Bronchial epithelial cell (primary cell): ENCODE measurements around the gene SPTLC1. TPM values are rescaled to one million over a fixed set of nuclear protein-coding genes. Genes with fewer than 3 reads are reported as not detected.

Experiments used
- DNase-seq: peaks from one replicate; pipeline ENCODE4 v3.0.0-alpha.2; 2010; ENCODE audit warnings: low read depth
- FAIRE-seq: peaks from 2 replicates; lab custom pipeline; 2011; peaks lifted over from hg19 to GRCh38; lab: Jason Lieb, UNC
- H3K27me3 ChIP-seq: 2 replicates; pipeline ENCODE4 v1.5.1; 2011; ENCODE audit warnings: low read length; ENCODE audit not compliant: control insufficient read depth, insufficient read depth
- H3K36me3 ChIP-seq: 2 replicates; pipeline ENCODE4 v1.5.1; 2011; ENCODE audit warnings: low read length; ENCODE audit not compliant: control insufficient read depth, insufficient read depth
- H3K4me3 ChIP-seq: 2 replicates; pipeline ENCODE4 v1.5.1; 2011; ENCODE audit warnings: mild to moderate bottlenecking, low read depth, low read length, control low read depth
- total RNA-seq: library from RNA; depleted of rRNA; stranded (reverse); fragments of >200 nt; gene quantifications from 2 replicates; pipeline ENCODE4 v1.2.1, GENCODE V29; 2014
- TF ChIP-seq, protein P1 (sequence below): IDR thresholded peaks from 2 replicates; pipeline ENCODE4 v1.5.1; 2011; ENCODE audit warnings: mild to moderate bottlenecking, moderate library complexity, low read length, control low read depth, inconsistent platforms; ENCODE audit not compliant: insufficient read depth, severe bottlenecking

The SPTLC1 gene
- total RNA-seq, 1 donor from 2014 or later, result 103 TPM

GRCh38 chr9:91992461-91993041, 122.7 kb downstream of the SPTLC1 start:
- peak; percentile 13 for FAIRE-seq
- H3K27me3 ChIP-seq, result peaks cover 7% of the 10 kb centered on the region
- TF ChIP-seq, protein P1, sequence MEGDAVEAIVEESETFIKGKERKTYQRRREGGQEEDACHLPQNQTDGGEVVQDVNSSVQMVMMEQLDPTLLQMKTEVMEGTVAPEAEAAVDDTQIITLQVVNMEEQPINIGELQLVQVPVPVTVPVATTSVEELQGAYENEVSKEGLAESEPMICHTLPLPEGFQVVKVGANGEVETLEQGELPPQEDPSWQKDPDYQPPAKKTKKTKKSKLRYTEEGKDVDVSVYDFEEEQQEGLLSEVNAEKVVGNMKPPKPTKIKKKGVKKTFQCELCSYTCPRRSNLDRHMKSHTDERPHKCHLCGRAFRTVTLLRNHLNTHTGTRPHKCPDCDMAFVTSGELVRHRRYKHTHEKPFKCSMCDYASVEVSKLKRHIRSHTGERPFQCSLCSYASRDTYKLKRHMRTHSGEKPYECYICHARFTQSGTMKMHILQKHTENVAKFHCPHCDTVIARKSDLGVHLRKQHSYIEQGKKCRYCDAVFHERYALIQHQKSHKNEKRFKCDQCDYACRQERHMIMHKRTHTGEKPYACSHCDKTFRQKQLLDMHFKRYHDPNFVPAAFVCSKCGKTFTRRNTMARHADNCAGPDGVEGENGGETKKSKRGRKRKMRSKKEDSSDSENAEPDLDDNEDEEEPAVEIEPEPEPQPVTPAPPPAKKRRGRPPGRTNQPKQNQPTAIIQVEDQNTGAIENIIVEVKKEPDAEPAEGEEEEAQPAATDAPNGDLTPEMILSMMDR, result no peak

DNA sequence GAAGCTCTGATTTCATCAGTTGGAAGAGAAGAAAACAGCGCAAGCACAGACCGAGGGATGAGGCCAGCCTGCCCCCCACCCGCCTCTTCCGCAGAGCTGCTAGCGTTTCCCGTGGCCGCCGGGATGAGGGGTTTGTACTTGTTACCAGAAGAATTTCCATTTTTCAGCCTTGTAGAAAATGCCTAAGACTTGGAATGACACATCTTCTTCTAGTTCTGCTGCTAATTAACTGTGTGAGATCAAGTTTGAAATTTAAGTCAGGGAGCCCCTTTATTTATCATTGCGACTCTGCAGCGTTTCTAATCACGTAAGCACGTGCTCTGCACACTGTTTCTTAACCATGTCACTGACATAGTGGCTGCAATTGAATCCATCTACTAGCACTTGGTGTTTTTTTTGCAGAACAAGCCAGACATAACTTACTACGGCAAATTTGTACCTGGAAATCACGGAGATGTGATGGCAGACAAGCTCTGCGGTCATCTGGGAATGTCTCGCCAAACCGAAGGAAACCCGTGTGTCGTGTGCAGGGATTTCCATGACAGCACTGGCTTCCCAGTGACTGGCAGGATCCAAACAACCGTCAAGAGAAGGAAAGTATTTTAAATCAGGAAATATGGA, 123.4 kb downstream of the SPTLC1 start:
- TF ChIP-seq, protein P1, result no peak
- DNase-seq, result no peak
- no peaks in the 10 kb centered on the region for H3K36me3 ChIP-seq
- no peak overlapping the region for H3K4me3 ChIP-seq
- peaks cover 7% of the 10 kb centered on the region for H3K27me3 ChIP-seq
- no peak for FAIRE-seq

More at GRCh38 chr9:91992461-91993041, 122.7 kb downstream of the SPTLC1 start:
- Histone ChIP-seq H3K36me3 (no peaks in the 10 kb centered on the region), H3K4me3 (no peak overlapping the region)
- DNase-seq, result no peak

- FAIRE-seq (no peak), DNase-seq (no peak)
- H3K4me3 ChIP-seq, result no peak overlapping the region
- TF ChIP-seq, protein P1, result no peak
- H3K36me3 ChIP-seq, result no peaks in the 10 kb centered on the region
- no peaks in the 10 kb centered on the region for H3K27me3 ChIP-seq
Observed at GRCh38 chr9:91986248-91986647, 129.0 kb downstream of the SPTLC1 start.

GRCh38 chr9:91985692-91986091, 129.5 kb downstream of the SPTLC1 start:
- FAIRE-seq, result no peak
- TF ChIP-seq, protein P1, result no peak

More at GRCh38 chr9:91985692-91986091, 129.5 kb downstream of the SPTLC1 start:
- no peaks in the 10 kb centered on the region for H3K27me3 ChIP-seq
- H3K36me3 ChIP-seq, result no peaks in the 10 kb centered on the region
- no peak for DNase-seq
- no peak overlapping the region for H3K4me3 ChIP-seq

Other genes starting within 250 kb of the SPTLC1 start
- 0.13 and 0.26 TPM in 2 replicates for gene ROR2, start 165.2 kb downstream of the SPTLC1 start, total RNA-seq
- gene IARS1, start 178.3 kb upstream of the SPTLC1 start, total RNA-seq, result 379 and 631 TPM in 2 replicates
- gene NOL8, start 209.9 kb upstream of the SPTLC1 start, total RNA-seq, result 15.7 and 19.7 TPM in 2 replicates
- 0.38 and 1.3 TPM in 2 replicates for gene CENPP, start 210.5 kb upstream of the SPTLC1 start, total RNA-seq